Activated T-cell treated with anti-CD3 and anti-CD28 coated beads for 1 hour (primary cell): ENCODE measurements around the gene HOXD1.

Experiments used
- DNase-seq: peaks from one replicate; pipeline ENCODE4 v3.0.0-alpha.2; 2020; ENCODE audit warnings: low read depth

HOXD1 gene

GRCh38 chr2:176184749-176185148 lies 3.7 kb upstream of the HOXD1 start:
- no peak for DNase-seq

GRCh38 chr2:176186024-176186423 lies 2.4 kb upstream of the HOXD1 start:
- DNase-seq: no peak

GRCh38 chr2:176187200-176187898 lies 1.1 kb upstream of the HOXD1 start:
- DNase-seq: no peak

DNA sequence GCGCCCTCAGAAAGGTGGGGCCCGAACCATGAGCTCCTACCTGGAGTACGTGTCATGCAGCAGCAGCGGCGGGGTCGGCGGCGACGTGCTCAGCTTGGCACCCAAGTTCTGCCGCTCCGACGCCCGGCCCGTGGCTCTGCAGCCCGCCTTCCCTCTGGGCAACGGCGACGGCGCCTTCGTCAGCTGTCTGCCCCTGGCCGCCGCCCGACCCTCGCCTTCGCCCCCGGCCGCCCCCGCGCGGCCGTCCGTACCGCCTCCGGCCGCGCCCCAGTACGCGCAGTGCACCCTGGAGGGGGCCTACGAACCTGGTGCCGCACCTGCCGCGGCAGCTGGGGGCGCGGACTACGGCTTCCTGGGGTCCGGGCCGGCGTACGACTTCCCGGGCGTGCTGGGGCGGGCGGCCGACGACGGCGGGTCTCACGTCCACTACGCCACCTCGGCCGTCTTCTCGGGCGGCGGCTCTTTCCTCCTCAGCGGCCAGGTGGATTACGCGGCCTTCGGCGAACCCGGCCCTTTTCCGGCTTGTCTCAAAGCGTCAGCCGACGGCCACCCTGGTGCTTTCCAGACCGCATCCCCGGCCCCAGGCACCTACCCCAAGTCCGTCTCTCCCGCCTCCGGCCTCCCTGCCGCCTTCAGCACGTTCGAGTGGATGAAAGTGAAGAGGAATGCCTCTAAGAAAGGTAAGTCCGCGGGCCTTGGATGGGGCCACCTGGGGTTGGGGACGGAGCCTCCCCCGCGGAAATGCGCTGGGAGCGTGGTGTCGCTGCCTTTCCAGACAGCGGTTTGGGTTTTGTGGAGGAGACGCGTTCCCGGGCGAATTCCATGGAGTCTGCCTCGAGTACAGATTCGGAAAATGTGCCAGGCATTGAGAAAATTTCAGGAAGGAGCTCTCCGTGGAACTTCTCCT lies 559 bp downstream of the HOXD1 start:
- no peak for DNase-seq

DNA sequence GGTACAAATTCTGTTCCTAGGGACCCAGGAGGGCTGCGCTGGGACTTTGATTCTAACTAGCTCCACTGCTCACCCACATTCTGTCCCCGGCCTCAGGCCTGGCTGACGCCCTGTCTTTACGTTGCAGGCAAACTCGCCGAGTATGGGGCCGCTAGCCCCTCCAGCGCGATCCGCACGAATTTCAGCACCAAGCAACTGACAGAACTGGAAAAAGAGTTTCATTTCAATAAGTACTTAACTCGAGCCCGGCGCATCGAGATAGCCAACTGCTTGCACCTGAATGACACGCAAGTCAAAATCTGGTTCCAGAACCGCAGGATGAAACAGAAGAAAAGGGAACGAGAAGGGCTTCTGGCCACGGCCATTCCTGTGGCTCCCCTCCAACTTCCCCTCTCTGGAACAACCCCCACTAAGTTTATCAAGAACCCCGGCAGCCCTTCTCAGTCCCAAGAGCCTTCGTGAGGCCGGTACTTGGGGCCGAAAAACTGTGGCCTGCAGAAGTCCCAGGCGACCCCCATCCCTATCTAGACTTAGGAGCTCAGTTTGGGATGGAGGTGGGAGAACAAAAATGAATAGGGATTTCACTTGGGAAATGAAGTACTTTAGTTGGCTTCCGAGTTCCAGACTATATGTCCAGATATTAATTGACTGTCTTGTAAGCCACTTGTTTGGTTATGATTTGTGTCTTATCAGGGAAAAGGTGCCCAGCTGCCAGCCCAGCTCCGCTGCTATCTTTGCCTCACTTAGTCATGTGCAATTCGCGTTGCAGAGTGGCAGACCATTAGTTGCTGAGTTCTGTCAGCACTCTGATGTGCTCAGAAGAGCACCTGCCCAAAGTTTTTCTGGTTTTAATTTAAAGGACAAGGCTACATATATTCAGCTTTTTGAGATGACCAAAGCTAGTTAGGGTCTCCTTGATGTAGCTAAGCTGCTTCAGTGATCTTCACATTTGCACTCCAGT lies 1.5 kb downstream of the HOXD1 start:
- no peak for DNase-seq

- DNase-seq: no peak
These were observed 3.9 kb downstream of the HOXD1 start for GRCh38 chr2:176192351-176192750.

GRCh38 chr2:176193048-176193447 lies 4.6 kb downstream of the HOXD1 start:
- DNase-seq: no peak

- no peak for DNase-seq
These were observed 11.4 kb downstream of the HOXD1 start for GRCh38 chr2:176199902-176200301.

DNA sequence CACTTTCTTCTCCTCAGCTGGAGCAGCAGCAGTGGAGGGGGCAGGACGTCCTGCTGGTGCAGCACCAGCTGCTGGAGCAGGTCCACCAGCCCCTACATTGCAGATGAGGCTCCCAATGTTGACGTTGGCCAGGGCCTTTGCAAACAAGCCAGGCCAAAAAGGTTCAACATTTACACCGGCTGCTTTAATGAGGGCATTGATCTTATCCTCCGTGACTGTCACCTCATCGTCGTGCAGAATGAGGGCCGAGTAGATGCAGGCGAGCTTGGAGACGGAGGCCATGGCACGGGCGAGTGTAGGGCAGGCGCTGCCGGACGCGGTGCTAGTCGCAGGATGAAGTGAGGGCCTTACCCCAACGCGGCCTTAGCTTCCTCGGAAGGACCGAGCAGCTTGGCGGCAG lies 12.5 kb downstream of the HOXD1 start:
- no peak for DNase-seq

- no peak for DNase-seq
These were observed 14.0 kb downstream of the HOXD1 start for GRCh38 chr2:176202491-176202890.

GRCh38 chr2:176205126-176205525 lies 16.7 kb downstream of the HOXD1 start:
- no peak for DNase-seq

- DNase-seq: no peak
These were observed 17.7 kb downstream of the HOXD1 start for GRCh38 chr2:176206136-176206535.

DNA sequence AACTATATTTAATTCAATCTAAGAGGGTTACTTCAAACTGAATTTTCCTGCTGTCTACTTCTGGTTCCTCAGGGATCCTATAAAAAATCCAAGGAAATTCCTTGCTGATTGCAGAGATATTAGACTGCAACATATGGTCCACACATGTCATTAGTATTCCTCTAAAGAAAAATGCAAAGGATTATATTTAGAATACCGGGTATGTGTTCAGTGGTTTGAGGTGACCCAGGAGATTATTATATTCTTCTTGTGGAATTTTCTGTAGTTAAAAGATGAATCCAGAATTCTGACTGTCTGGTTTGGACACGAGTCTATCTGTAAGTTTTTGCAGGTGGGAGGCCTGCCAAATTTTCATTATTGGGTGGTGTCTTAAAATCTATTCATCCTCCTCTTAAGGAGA lies 18.2 kb downstream of the HOXD1 start:
- DNase-seq: no peak

DNA sequence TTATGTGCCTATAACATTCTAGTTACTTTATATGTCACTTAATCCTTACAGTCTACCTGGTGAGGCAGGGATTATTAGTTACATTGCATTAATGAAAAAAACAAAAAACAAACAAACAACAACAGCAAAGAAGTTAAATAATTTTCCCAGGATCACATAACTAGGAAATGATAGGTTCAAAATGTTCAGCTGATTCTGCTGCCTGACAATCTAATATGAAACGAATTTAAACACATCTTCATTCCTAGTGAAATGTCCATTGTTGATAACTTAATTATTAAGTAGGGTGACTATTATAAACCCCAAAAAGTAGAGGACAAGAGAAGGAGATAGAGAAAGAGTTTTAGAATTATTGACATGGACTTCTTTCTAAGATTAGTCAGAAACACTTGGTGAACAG lies 22.6 kb downstream of the HOXD1 start:
- no peak for DNase-seq

DNA sequence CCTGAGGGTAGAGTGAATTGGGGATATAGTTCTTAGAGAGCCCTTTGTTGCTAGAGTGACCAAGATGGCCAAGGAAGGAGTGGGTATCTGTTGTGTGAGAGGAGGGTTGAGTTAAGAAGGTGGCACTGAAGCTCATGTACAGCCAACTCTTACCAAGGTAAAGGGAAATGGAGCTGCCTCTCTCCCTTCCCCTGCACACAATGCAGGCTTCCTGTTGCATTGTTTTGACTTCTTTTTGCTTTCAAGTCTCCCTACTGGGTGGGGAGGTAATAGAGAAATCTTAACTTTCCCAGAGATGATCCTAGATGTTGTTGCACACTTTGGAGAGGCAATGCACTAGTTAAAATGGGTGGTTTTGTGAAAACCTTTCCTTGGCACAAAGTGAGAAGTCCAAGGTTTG lies 23.8 kb downstream of the HOXD1 start:
- no peak for DNase-seq

- DNase-seq: no peak
These were observed 24.9 kb downstream of the HOXD1 start for GRCh38 chr2:176213406-176213805.

- DNase-seq: no peak
These were observed 39.4 kb downstream of the HOXD1 start for GRCh38 chr2:176227874-176228273.

- no peak for DNase-seq
These were observed 45.7 kb downstream of the HOXD1 start for GRCh38 chr2:176234156-176234555.

- no peak for DNase-seq
These were observed 46.5 kb downstream of the HOXD1 start for GRCh38 chr2:176234940-176235339.

DNA sequence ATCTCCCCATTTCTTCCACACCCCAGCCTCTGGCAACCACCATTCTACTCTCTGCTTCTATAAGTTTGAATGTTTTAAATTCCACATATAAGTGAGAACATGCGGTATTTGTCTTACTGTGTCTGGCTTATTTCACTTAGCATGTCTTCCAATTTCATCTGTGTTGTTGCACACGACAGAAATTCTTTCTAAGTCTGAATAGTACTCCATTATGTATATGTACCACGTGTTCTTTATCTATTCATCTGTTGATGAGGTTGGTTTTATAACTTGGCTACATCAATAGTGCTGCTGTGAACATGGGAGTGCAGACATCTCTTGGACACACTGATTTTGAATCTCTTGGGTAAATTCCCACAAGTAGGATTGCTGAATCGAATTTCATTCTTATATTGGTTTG lies 49.0 kb downstream of the HOXD1 start:
- DNase-seq: no peak

DNA sequence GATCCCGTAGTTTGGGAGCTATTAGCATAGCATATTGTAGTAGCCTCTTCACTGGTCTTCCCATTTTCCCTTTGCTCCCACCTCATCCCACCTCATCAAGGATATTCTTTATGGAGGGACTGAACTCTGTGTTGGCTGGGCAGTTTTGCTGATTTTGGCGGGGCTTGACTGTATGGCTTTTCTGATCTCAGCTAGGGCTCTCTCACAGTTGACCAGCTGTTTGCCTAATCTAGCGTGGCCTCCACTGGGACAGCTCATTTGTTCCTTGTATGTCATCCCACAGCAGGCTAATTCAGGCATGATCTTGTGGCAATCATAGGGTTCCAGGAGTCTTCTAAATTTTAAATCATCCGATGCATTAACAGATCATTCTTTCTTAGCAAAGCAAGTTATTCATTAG lies 50.6 kb downstream of the HOXD1 start:
- no peak for DNase-seq

- DNase-seq: no peak
These were observed 51.8 kb downstream of the HOXD1 start for GRCh38 chr2:176240301-176240700.
